Vagina (tissue), 2 donors: Measurements from ENCODE around the gene FRRS1L. TPM values are rescaled to one million over a fixed set of nuclear protein-coding genes. Genes with fewer than 3 reads are reported as not detected.

ENCODE experiments used
- DNase-seq, 2 donors: peaks; one replicate each; pipeline ENCODE4 v3.0.0-alpha.2; 2017; ENCODE audit errors: extremely low spot score in 2 of 2
- H3K27ac ChIP-seq: fragments of 200-600 bp; sonication (generic); one replicate; pipeline ENCODE4 v1.5.1; 2019
- H3K27me3 ChIP-seq: fragments of 200-600 bp; sonication (generic); one replicate; pipeline ENCODE4 v1.5.1; 2019
- H3K36me3 ChIP-seq, 2 donors: fragments of 200-600 bp; sonication (generic); one replicate each; pipeline ENCODE4 v1.5.1; 2017 to 2019
- H3K4me1 ChIP-seq: fragments of 200-600 bp; sonication (generic); one replicate; pipeline ENCODE4 v1.5.1; 2019
- H3K4me3 ChIP-seq, 2 donors: fragments of 200-600 bp; sonication (generic); 1 replicate in 1 of 2; 2 replicates in 1 of 2; pipeline ENCODE4 v1.5.1; 2016 to 2019
- H3K9me3 ChIP-seq: fragments of 200-600 bp; sonication (generic); one replicate; pipeline ENCODE4 v1.5.1; 2019
- POLR2A ChIP-seq, 2 donors: fragments of 450-650 bp; IDR thresholded peaks; one replicate each; pipeline ENCODE4 v1.6.1; 2017; ENCODE audit warnings: antibody characterized with exemption in 2 of 2, mild to moderate bottlenecking in 2 of 2, moderate library complexity in 2 of 2
- POLR2AphosphoS5 ChIP-seq, 2 donors: sonication (generic); formaldehyde crosslinking; IDR thresholded peaks; one replicate each; pipeline ENCODE4 v1.9.0; 2017; ENCODE audit warnings: antibody characterized with exemption in 2 of 2, mild to moderate bottlenecking in 2 of 2, low read depth in 1 of 2; ENCODE audit not compliant: insufficient read depth in 1 of 2
- intact Hi-C: fragments of 100-400 bp; cut with DNase I; formaldehyde crosslinking; loops from one replicate; pipeline ENCODE4 v1.15.1; 2023
- total RNA-seq: library from RNA; depleted of rRNA; stranded (reverse); fragments of >200 nt; gene quantifications from one replicate; pipeline ENCODE4 v1.2.3, GENCODE V29; 2016
- TF ChIP-seq, protein P1 (sequence below), 3 experiments: fragments of 450-650 bp in 2 of 3; fragments of 200-600 bp in 1 of 3; sonication (generic) in 1 of 3; IDR thresholded peaks; one replicate each; pipeline ENCODE4 v1.5.1; 2017 to 2019; ENCODE audit warnings: antibody characterized with exemption in 3 of 3, mild to moderate bottlenecking in 2 of 3, moderate library complexity in 2 of 3

Gene FRRS1L
- total RNA-seq, 1 donor from 2014 or later = 2.2 TPM

- intact Hi-C loops = no loop called here
- TF ChIP-seq POLR2A (IDR thresholded peaks at IDR 0.05) (no peak), POLR2AphosphoS5 (IDR thresholded peaks at IDR 0.05; ENCODE audit: insufficient read depth in 1 of 2, low read depth in 1 of 2) (no peak)
- TF ChIP-seq, protein P1, sequence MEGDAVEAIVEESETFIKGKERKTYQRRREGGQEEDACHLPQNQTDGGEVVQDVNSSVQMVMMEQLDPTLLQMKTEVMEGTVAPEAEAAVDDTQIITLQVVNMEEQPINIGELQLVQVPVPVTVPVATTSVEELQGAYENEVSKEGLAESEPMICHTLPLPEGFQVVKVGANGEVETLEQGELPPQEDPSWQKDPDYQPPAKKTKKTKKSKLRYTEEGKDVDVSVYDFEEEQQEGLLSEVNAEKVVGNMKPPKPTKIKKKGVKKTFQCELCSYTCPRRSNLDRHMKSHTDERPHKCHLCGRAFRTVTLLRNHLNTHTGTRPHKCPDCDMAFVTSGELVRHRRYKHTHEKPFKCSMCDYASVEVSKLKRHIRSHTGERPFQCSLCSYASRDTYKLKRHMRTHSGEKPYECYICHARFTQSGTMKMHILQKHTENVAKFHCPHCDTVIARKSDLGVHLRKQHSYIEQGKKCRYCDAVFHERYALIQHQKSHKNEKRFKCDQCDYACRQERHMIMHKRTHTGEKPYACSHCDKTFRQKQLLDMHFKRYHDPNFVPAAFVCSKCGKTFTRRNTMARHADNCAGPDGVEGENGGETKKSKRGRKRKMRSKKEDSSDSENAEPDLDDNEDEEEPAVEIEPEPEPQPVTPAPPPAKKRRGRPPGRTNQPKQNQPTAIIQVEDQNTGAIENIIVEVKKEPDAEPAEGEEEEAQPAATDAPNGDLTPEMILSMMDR (IDR thresholded peaks at IDR 0.05) = no peak
- H3K27me3 ChIP-seq = no peaks in the 10 kb centered on the region
- H3K27ac ChIP-seq = no peak overlapping the region
- H3K36me3 ChIP-seq = no peaks in the 10 kb centered on the region
- peak overlapping the region in 1 of 2 donors; percentile 38 for H3K4me3 ChIP-seq
- H3K4me1 ChIP-seq = no peaks in the 10 kb centered on the region
- H3K9me3 ChIP-seq = no peaks in the 10 kb centered on the region
- DNase-seq = no peak
Observed at GRCh38 chr9:109166171-109166770, 778 bp downstream of the FRRS1L start.

DNA sequence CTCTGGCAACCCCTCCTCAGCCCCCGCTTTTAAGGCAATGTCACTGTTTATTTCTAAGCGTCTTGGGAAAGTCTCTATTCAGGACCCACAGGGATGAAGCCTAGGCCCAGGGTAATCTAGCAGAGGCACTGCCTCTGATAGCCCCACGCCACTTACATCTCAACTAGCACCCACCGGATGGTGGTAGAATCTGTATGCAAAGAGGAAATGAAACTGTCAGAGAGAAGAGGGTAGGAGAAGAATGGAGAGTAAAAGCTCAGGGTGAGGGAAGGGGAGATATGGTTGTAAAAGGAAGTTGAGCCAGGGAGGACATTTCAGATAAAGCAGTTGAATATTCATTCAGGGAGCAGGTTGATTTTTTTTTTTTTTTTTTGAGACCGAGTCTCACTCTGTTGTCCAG, 3.0 kb downstream of the FRRS1L start:
- no peaks in the 10 kb centered on the region for H3K9me3 ChIP-seq
- no peaks in the 10 kb centered on the region for H3K4me1 ChIP-seq
- no peak overlapping the region for H3K27ac ChIP-seq
- no peaks in the 10 kb centered on the region for H3K27me3 ChIP-seq
- no peak for DNase-seq
- no peak overlapping the region for H3K4me3 ChIP-seq
- no peaks in the 10 kb centered on the region for H3K36me3 ChIP-seq
- TF ChIP-seq, protein P1 (IDR thresholded peaks at IDR 0.05) = no peak
- TF ChIP-seq POLR2A (IDR thresholded peaks at IDR 0.05) (no peak), POLR2AphosphoS5 (IDR thresholded peaks at IDR 0.05; ENCODE audit: insufficient read depth in 1 of 2, low read depth in 1 of 2) (no peak)
- intact Hi-C loops = no loop called here

DNA sequence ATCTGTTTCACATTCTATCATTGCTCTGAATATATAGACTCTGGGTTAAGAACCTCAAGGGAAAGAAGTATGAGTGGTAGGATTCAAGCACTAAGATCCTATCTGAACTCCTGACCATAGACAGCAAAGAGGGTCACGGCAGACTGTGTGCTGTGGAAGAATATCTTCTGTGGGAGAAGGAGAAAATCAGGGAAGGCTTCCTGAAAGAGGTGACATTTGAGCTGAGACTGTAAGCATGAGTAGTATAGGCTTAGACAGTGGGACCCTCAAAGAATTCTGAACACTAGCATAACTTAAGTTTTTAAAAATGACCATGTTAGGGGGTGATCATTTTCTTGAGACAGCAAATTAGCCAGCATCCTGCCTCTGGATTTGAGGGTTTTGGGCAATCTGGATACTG, 3.9 kb downstream of the FRRS1L start:
- TF ChIP-seq, protein P1 (IDR thresholded peaks at IDR 0.05) = no peak
- TF ChIP-seq POLR2A (IDR thresholded peaks at IDR 0.05) (no peak), POLR2AphosphoS5 (IDR thresholded peaks at IDR 0.05; ENCODE audit: insufficient read depth in 1 of 2, low read depth in 1 of 2) (no peak)

GRCh38 chr9:109162677-109163076, 4.4 kb downstream of the FRRS1L start:
- no peak for DNase-seq
- Histone ChIP-seq H3K36me3 (no peaks in the 10 kb centered on the region), H3K4me3 (no peak overlapping the region), H3K27me3 (no peaks in the 10 kb centered on the region), H3K27ac (no peak overlapping the region), H3K4me1 (no peaks in the 10 kb centered on the region), H3K9me3 (no peaks in the 10 kb centered on the region)
- TF ChIP-seq, protein P1 (IDR thresholded peaks at IDR 0.05) = no peak
- TF ChIP-seq POLR2AphosphoS5 (IDR thresholded peaks at IDR 0.05; ENCODE audit: insufficient read depth in 1 of 2, low read depth in 1 of 2) = no peak
- no peak for TF ChIP-seq POLR2A (IDR thresholded peaks at IDR 0.05)
- intact Hi-C loops = no loop called here

More for the DNA sequence above, 3.9 kb downstream of the FRRS1L start:
- no peaks in the 10 kb centered on the region for H3K4me1 ChIP-seq
- no peaks in the 10 kb centered on the region for H3K27me3 ChIP-seq
- H3K4me3 ChIP-seq = no peak overlapping the region
- no peaks in the 10 kb centered on the region for H3K9me3 ChIP-seq
- no peak overlapping the region for H3K27ac ChIP-seq
- intact Hi-C loops = no loop called here
- H3K36me3 ChIP-seq = no peaks in the 10 kb centered on the region
- no peak for DNase-seq

- no peak for TF ChIP-seq POLR2A (IDR thresholded peaks at IDR 0.05)
- Histone ChIP-seq H3K36me3 (no peaks in the 10 kb centered on the region), H3K27ac (no peak overlapping the region), H3K4me3 (no peak overlapping the region), H3K27me3 (no peaks in the 10 kb centered on the region), H3K9me3 (no peaks in the 10 kb centered on the region), H3K4me1 (no peaks in the 10 kb centered on the region)
- DNase-seq = no peak
- intact Hi-C loops = no loop called here
Observed at GRCh38 chr9:109161471-109161870, 5.6 kb downstream of the FRRS1L start.
